Lower lobe of right lung (tissue), 2 donors: Measurements from ENCODE around the gene PRKN. TPM values are rescaled to one million over a fixed set of nuclear protein-coding genes. Genes with fewer than 3 reads are reported as not detected.

Experiments
- ATAC-seq, 2 donors: fragments of 200-7000 bp; cut with Tn5 transposase; one replicate each; pipeline ENCODE4 v1.9.1; 2020 to 2022; ENCODE audit warnings: mild to moderate bottlenecking in 2 of 2, moderate library complexity in 2 of 2
- DNase-seq: peaks from one replicate; pipeline ENCODE4 v3.0.0-alpha.2; 2020
- H3K27ac ChIP-seq: fragments of 200-600 bp; one replicate; pipeline ENCODE4 v1.8.0; 2022
- H3K27me3 ChIP-seq: fragments of 200-600 bp; one replicate; pipeline ENCODE4 v1.8.0; 2022; ENCODE audit warnings: low read depth
- H3K36me3 ChIP-seq: fragments of 200-600 bp; one replicate; pipeline ENCODE4 v1.8.0; 2022; ENCODE audit warnings: mild to moderate bottlenecking
- H3K4me1 ChIP-seq: fragments of 200-600 bp; one replicate; pipeline ENCODE4 v1.8.0; 2022
- H3K4me3 ChIP-seq: fragments of 200-600 bp; one replicate; pipeline ENCODE4 v1.8.0; 2022; ENCODE audit warnings: mild to moderate bottlenecking
- H3K9me3 ChIP-seq: fragments of 200-600 bp; one replicate; pipeline ENCODE4 v1.8.0; 2022
- intact Hi-C: fragments of 100-400 bp; cut with DNase I; formaldehyde crosslinking; loops from one replicate; pipeline ENCODE4 v1.11.0; 2022
- total RNA-seq: library from RNA; stranded (reverse); fragmentation: NEBNext Ultra II Directional; extraction: Animal tissue kit (Norgen Biotek cat#: 25700); gene quantifications from one replicate; pipeline ENCODE4 v1.2.1, GENCODE V29; 2021
- TF ChIP-seq, protein P1 (sequence below): fragments of 200-600 bp; IDR thresholded peaks from one replicate; pipeline ENCODE4 v1.8.0; 2022; ENCODE audit warnings: antibody characterized with exemption, mild to moderate bottlenecking
- donor health status: DM: no; HTN: yes; CAD: no; lungs with severe emphysema.

The PRKN gene
- total RNA-seq, 1 donor from 2014 or later: 6.1 TPM

DNA sequence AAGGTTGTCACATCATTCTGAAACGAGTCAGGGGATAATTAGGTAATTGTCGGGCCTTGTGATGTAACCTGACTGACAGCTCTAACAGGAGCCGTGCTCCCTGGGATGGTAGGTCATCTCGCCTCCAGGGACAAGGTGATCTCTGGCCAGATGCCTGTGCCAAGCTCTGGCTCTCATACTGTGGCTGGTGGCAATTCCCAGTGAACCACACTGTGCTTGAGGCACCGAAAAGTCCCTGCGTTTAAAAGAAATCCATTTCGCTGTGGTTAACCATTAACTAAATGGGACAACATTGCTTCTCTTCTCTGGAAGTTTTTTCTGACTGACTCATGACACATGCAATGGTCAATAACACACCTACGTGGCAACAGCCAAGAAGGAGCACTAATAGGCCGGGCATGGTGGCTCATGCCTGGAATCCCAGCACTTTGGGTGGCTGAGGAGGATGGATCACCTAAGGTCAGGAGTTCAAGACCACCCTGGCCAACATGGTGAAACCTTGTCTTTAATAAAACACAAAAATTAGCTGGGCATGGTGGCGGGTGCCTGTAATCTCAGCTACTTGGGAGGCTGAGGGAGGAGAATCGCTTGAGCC, 669.2 kb downstream of the PRKN start:
- Histone ChIP-seq H3K9me3 (no peaks in the 10 kb centered on the region), H3K4me3 (no peak overlapping the region), H3K27me3 (no peaks in the 10 kb centered on the region), H3K27ac (no peak overlapping the region), H3K36me3 (no peaks in the 10 kb centered on the region), H3K4me1 (no peaks in the 10 kb centered on the region)
- ATAC-seq (peak in 1 of 2 donors; percentile 21), DNase-seq (no peak)
- TF ChIP-seq, protein P1, sequence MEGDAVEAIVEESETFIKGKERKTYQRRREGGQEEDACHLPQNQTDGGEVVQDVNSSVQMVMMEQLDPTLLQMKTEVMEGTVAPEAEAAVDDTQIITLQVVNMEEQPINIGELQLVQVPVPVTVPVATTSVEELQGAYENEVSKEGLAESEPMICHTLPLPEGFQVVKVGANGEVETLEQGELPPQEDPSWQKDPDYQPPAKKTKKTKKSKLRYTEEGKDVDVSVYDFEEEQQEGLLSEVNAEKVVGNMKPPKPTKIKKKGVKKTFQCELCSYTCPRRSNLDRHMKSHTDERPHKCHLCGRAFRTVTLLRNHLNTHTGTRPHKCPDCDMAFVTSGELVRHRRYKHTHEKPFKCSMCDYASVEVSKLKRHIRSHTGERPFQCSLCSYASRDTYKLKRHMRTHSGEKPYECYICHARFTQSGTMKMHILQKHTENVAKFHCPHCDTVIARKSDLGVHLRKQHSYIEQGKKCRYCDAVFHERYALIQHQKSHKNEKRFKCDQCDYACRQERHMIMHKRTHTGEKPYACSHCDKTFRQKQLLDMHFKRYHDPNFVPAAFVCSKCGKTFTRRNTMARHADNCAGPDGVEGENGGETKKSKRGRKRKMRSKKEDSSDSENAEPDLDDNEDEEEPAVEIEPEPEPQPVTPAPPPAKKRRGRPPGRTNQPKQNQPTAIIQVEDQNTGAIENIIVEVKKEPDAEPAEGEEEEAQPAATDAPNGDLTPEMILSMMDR: no peak
- intact Hi-C loops: no loop called here

DNA sequence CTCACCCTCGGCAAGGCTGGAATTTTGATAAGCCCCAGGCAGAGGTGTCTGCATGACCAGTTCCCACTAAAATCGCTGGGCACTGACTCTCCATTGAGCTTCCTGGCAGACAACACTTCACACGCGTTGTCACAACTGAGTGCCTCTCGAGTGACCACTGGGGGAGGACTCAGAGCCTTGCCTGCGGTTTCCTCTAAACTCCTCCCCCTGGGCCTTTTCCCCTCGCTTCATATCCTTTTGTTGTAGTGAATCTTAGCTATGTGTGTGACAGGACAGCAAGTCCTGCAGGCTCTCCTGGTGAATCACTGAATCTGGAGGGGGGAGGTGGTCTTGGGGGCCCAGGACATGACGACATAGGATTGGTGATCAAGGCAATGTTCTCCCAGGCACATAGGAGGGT, 670.8 kb downstream of the PRKN start:
- no peak overlapping the region for H3K4me3 ChIP-seq
- no peaks in the 10 kb centered on the region for H3K4me1 ChIP-seq
- H3K36me3 ChIP-seq: no peaks in the 10 kb centered on the region
- H3K27me3 ChIP-seq: no peaks in the 10 kb centered on the region
- H3K9me3 ChIP-seq: no peaks in the 10 kb centered on the region
- no peak overlapping the region for H3K27ac ChIP-seq
- TF ChIP-seq, protein P1: no peak
- ATAC-seq: peak in 1 of 2 donors; percentile 11
- intact Hi-C loops: no loop called here
- DNase-seq: no peak

DNA sequence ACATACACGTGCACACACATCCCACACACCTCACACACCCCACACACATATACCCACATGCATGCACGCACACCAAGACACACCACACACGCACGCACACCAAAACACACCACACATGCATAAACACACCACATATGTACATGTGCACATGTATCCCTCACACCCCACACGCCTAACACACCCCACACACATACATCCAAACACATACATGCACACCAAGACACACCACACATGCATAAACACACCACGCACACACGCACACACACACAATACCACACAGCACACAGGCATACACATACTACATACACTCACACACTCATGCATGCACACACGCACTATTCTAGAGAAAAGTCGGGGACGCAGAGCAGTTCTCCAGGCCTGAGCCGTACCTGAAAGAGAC, 671.5 kb downstream of the PRKN start:
- no peak for DNase-seq
- intact Hi-C loops: no loop called here

DNA sequence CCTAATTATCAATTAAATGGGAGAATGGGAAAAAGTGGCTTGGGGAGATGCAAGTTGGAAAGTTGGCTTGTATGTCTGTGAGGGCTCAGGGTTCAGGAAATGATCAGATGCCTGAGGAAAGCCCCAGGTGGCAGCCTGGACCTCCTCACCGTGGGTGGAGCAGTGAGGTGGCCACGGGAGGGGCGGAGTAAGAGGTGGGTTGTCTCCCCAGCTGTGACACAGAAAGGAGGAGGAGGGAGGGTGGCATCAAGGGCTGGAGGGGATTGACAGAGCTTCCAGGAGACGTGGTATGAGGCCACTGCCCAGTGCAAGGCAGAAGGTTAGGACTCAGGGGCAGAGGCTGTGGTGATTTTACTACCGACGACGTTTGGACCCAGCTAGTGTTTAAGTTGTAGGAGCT, 672.2 kb downstream of the PRKN start:
- TF ChIP-seq, protein P1: no peak

More for the DNA sequence above, 671.5 kb downstream of the PRKN start:
- Histone ChIP-seq H3K36me3 (no peaks in the 10 kb centered on the region), H3K27ac (no peak overlapping the region), H3K4me1 (no peaks in the 10 kb centered on the region), H3K9me3 (no peaks in the 10 kb centered on the region), H3K4me3 (no peak overlapping the region), H3K27me3 (no peaks in the 10 kb centered on the region)
- peak in 1 of 2 donors; percentile 29 for ATAC-seq
- TF ChIP-seq, protein P1: no peak

DNA sequence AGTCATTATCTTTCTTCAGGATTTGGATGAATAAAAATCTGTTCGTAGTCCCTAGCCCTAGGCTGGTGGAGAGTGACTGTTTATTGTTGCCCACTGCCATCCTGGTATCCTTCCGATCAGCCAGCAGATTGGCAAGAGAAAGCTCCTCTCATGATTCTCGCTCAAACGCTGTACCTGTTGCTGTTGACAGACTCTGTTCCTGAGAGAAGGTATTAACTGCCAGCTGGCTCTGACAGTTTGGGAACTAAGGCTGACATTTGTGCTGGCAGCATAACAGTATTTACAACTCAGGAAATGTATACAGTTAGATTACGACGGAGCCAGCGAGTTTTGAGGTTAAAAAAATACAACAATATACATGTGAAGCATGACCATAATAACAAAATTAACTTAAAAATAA, 674.5 kb downstream of the PRKN start:
- H3K27me3 ChIP-seq: no peaks in the 10 kb centered on the region
- intact Hi-C loops: no loop called here
- H3K4me3 ChIP-seq: no peak overlapping the region
- TF ChIP-seq, protein P1: no peak
- no peaks in the 10 kb centered on the region for H3K36me3 ChIP-seq
- H3K27ac ChIP-seq: no peak overlapping the region
- H3K4me1 ChIP-seq: no peaks in the 10 kb centered on the region
- ATAC-seq (no peak), DNase-seq (no peak)
- no peaks in the 10 kb centered on the region for H3K9me3 ChIP-seq

More for the DNA sequence above, 672.2 kb downstream of the PRKN start:
- intact Hi-C loops: no loop called here
- DNase-seq (no peak), ATAC-seq (no peak)
- Histone ChIP-seq H3K27me3 (no peaks in the 10 kb centered on the region), H3K36me3 (no peaks in the 10 kb centered on the region), H3K4me3 (no peak overlapping the region), H3K9me3 (no peaks in the 10 kb centered on the region), H3K4me1 (no peaks in the 10 kb centered on the region), H3K27ac (no peak overlapping the region)
